OCI-LY7 (cell line): ENCODE results near the gene VPS26C. TPM values are rescaled to one million over a fixed set of nuclear protein-coding genes. Genes with fewer than 3 reads are reported as not detected.

Experiments
- BruUV-seq: library from RNA; stranded (reverse); fragments of 400-500 nt; replicated peaks from 2 replicates; lab custom pipeline; 2021; lab: Mats Ljungman, UMichigan
- CTCF ChIA-PET: fragments of 300-600 bp; sonication (Branson Sonifier 250); formaldehyde crosslinking; loops from one replicate; lab custom pipeline; 2022; ENCODE audit warnings: antibody characterized with exemption; ENCODE audit not compliant: unreplicated experiment; lab: Charles Lee
- POLR2A ChIA-PET: fragments of 300-600 bp; sonication (Branson Sonifier 250); formaldehyde crosslinking; loops from one replicate; lab custom pipeline; 2022; ENCODE audit warnings: antibody characterized with exemption; lab: Charles Lee
- DNase-seq: peaks from one replicate; pipeline ENCODE4 v3.0.0-alpha.2; 2015; ENCODE audit warnings: low spot score
- H2AFZ ChIP-seq: fragments of 200-600 bp; sonication (generic), shearing (Covaris generic); 2 replicates; pipeline ENCODE4 v1.6.1; 2014; ENCODE audit warnings: mild to moderate bottlenecking, antibody characterized with exemption, low read length, moderate library complexity
- H3K27ac ChIP-seq: fragments of 200-600 bp; sonication (generic); 2 replicates; pipeline ENCODE4 v1.5.1; 2014; ENCODE audit warnings: mixed run types, low read depth, mild to moderate bottlenecking, moderate library complexity, low read length, inconsistent platforms; ENCODE audit not compliant: poor library complexity, severe bottlenecking
- H3K36me3 ChIP-seq: fragments of 200-600 bp; sonication (generic); 2 replicates; pipeline ENCODE4 v1.6.1; 2014; ENCODE audit warnings: mild to moderate bottlenecking, antibody characterized with exemption, low read length, moderate library complexity, mixed read lengths; ENCODE audit not compliant: insufficient read depth
- H3K4me1 ChIP-seq: fragments of 200-600 bp; sonication (generic); 2 replicates; pipeline ENCODE4 v1.5.1; 2014; ENCODE audit warnings: mild to moderate bottlenecking, low read length; ENCODE audit not compliant: insufficient read depth, poor library complexity, severe bottlenecking
- H3K4me2 ChIP-seq: fragments of 200-600 bp; sonication (generic); 2 replicates; pipeline ENCODE4 v1.6.1; 2014; ENCODE audit warnings: mild to moderate bottlenecking, low read length
- H3K4me3 ChIP-seq: fragments of 200-600 bp; sonication (generic); 2 replicates; pipeline ENCODE4 v1.5.1; 2014; ENCODE audit warnings: mild to moderate bottlenecking, low read depth, low read length; ENCODE audit not compliant: poor library complexity, severe bottlenecking
- H3K79me2 ChIP-seq: fragments of 200-600 bp; sonication (generic); 2 replicates; pipeline ENCODE4 v1.6.1; 2016; ENCODE audit warnings: low read depth, mild to moderate bottlenecking, low read length, moderate library complexity, mixed read lengths; ENCODE audit not compliant: insufficient read depth
- H3K9me2 ChIP-seq: fragments of 200-600 bp; sonication (generic); 2 replicates; pipeline ENCODE4 v1.6.1; 2016; ENCODE audit warnings: mild to moderate bottlenecking, low read length, mixed read lengths; ENCODE audit not compliant: insufficient read depth
- H3K9me3 ChIP-seq: fragments of 200-600 bp; sonication (generic); 2 replicates; pipeline ENCODE4 v1.6.1; 2014; ENCODE audit warnings: mild to moderate bottlenecking, mixed run types, low read length, mixed read lengths
- H4K20me1 ChIP-seq: fragments of 200-600 bp; sonication (generic); 2 replicates; pipeline ENCODE4 v1.6.1; 2014; ENCODE audit warnings: mild to moderate bottlenecking, antibody characterized with exemption, low read length, moderate library complexity, mixed read lengths; ENCODE audit not compliant: insufficient read depth
- CTCF ChIP-seq: fragments of 200-600 bp; sonication (generic); conservative IDR thresholded peaks from 2 replicates; pipeline ENCODE4 v1.5.1; 2014; ENCODE audit warnings: mild to moderate bottlenecking, antibody characterized with exemption, low read length, moderate library complexity, mixed read lengths
- EZH2phosphoT487 ChIP-seq: fragments of 200-600 bp; sonication (generic); IDR thresholded peaks from 2 replicates; pipeline ENCODE4 v1.6.1; 2018; ENCODE audit warnings: low read depth, borderline replicate concordance, mild to moderate bottlenecking, mixed run types, antibody characterized with exemption, low read length, moderate library complexity, mixed read lengths
- intact Hi-C: fragments of 100-400 bp; cut with micrococcal nuclease; formaldehyde crosslinking; loops from one replicate; pipeline ENCODE4 v1.10.0; 2022; ENCODE audit not compliant: unreplicated experiment
- total RNA-seq, 2 experiments: library from RNA; depleted of rRNA in 1 of 2; stranded (reverse); fragments of >200 nt in 1 of 2; shearing (Covaris generic) in 1 of 2; gene quantifications; 2 replicates each; pipeline ENCODE4 v1.2.3, GENCODE V29; 2014 to 2022

Gene VPS26C
- total RNA-seq, 2 experiments from 2014 or later: 33.0 to 46.7 TPM

DNA sequence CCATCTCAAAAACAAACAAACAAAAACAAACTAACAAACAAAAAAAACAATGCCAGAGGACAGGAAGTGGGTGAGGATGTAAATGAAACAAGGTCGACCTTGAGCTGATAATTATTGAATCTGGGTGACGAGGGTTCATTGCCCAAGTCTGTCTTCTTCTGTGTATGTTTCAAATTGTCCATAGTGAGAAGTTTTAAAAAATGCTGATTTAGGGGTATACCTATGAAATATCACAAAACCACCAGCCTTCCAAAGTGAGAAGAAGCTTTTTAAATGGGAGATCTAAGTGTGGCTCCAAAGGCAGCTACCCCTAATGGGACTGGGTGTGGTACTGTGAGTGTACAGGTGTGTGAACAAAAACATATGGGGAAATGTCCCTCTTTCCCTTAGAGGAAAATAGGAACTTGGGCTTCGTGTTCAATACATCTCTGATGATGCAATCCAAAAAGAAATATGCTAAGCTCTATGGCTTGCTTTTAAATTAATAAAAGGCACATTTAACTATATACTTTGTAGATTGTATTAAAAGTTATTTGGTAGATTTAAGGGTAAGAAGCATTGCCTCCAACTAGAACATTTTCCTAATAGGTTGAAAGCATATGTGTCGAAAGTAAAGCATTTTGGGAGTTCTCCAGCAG is 33.1 kb upstream of the VPS26C start:
- intact Hi-C loops: no loop called here
- ChIA-PET CTCF (interaction anchor here (0.5 kb wide), 1 partner anchor 443 kb away, joined by 3 read pairs; no protein-coding TSS in a partner anchor), POLR2A (interaction anchor here (1.2 kb wide), 1 partner anchor 15 kb away, joined by 3 read pairs; no protein-coding TSS in a partner anchor)
- Histone ChIP-seq H3K27ac (no peak overlapping the region), H4K20me1 (no peaks in the 10 kb centered on the region), H2AFZ (no peak overlapping the region), H3K79me2 (no peaks in the 10 kb centered on the region), H3K4me2 (no peak overlapping the region), H3K4me1 (no peaks in the 10 kb centered on the region), H3K9me3 (no peaks in the 10 kb centered on the region), H3K9me2 (no peaks in the 10 kb centered on the region), H3K4me3 (no peak overlapping the region), H3K36me3 (no peaks in the 10 kb centered on the region)
- TF ChIP-seq CTCF: no peak
- no peak for TF ChIP-seq EZH2phosphoT487
- no peak for DNase-seq
- BruUV-seq: no TSS peak

GRCh38 chr21:37297364-37297763 is 30.2 kb upstream of the VPS26C start:
- Histone ChIP-seq H3K4me1 (no peaks in the 10 kb centered on the region), H3K4me3 (no peak overlapping the region), H3K4me2 (no peak overlapping the region), H3K36me3 (no peaks in the 10 kb centered on the region), H3K27ac (no peak overlapping the region), H3K9me3 (no peaks in the 10 kb centered on the region), H2AFZ (no peak overlapping the region), H3K79me2 (no peaks in the 10 kb centered on the region), H4K20me1 (no peaks in the 10 kb centered on the region), H3K9me2 (no peaks in the 10 kb centered on the region)
- POLR2A ChIA-PET: no interaction called here
- intact Hi-C loops: no loop called here
- no peak for DNase-seq
- CTCF ChIA-PET: no interaction called here
- TF ChIP-seq EZH2phosphoT487: no peak
- no peak for TF ChIP-seq CTCF
- BruUV-seq: no TSS peak

- POLR2A ChIA-PET: interaction anchor here (0.6 kb wide), 1 partner anchor 331 kb away, joined by 3 read pairs; no protein-coding TSS in a partner anchor
- no TSS peak for BruUV-seq
- Histone ChIP-seq H3K4me2 (no peak overlapping the region), H4K20me1 (no peaks in the 10 kb centered on the region), H2AFZ (no peak overlapping the region), H3K4me1 (no peaks in the 10 kb centered on the region), H3K79me2 (no peaks in the 10 kb centered on the region), H3K27ac (no peak overlapping the region), H3K4me3 (no peak overlapping the region), H3K9me3 (no peaks in the 10 kb centered on the region), H3K36me3 (no peaks in the 10 kb centered on the region), H3K9me2 (no peaks in the 10 kb centered on the region)
- intact Hi-C loops: no loop called here
- CTCF ChIA-PET: no interaction called here
- TF ChIP-seq CTCF (no peak), EZH2phosphoT487 (no peak)
- no peak for DNase-seq
Observed at GRCh38 chr21:37294679-37295078, 27.5 kb upstream of the VPS26C start.
